H54 (cell line): ENCODE results near the gene S1PR3.

Experiments used
- DNase-seq: peaks from one replicate; pipeline ENCODE4 v3.0.0; 2011; ENCODE audit warnings: low spot score, mixed read lengths; ENCODE audit not compliant: insufficient read length
- FAIRE-seq: peaks from 3 replicates; lab custom pipeline; 2011; peaks lifted over from hg19 to GRCh38; lab: Jason Lieb, UNC
- POLR2A ChIP-seq: IDR thresholded peaks from 2 replicates; pipeline ENCODE4 v1.6.1; 2011; ENCODE audit warnings: low read depth, mild to moderate bottlenecking, low read length

S1PR3 gene

GRCh38 chr9:88976890-88977257 is 14.4 kb upstream of the S1PR3 start:
- DNase-seq (no peak), FAIRE-seq (no peak)
- no peak for TF ChIP-seq POLR2A

- no peak for TF ChIP-seq POLR2A
- DNase-seq (no peak), FAIRE-seq (no peak)
Observed at GRCh38 chr9:88978034-88978433, 13.2 kb upstream of the S1PR3 start.

DNA sequence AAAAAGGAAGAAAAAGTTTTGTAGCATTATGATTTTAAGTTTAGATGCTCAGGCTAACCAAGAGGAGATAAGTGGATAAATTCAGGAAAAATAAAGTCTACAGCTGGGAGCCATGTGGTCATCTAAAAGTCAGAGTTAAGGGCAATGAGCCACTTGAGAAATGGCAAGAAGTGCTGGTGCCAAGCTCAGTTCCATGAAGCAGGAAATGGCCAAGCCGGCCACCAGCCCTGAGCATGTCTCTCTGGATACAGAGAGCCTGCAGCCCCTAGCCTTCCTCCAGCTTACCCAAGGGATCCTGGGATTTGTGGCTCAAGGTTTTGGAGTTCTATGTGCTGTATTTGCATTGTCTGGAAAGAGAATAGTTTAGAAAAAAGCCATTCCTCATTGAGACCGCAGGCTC is 12.2 kb upstream of the S1PR3 start:
- no peak for DNase-seq
- TF ChIP-seq POLR2A = no peak
- FAIRE-seq = no peak

- FAIRE-seq (no peak), DNase-seq (no peak)
- no peak for TF ChIP-seq POLR2A
Observed at GRCh38 chr9:88979791-88980190, 11.5 kb upstream of the S1PR3 start.

DNA sequence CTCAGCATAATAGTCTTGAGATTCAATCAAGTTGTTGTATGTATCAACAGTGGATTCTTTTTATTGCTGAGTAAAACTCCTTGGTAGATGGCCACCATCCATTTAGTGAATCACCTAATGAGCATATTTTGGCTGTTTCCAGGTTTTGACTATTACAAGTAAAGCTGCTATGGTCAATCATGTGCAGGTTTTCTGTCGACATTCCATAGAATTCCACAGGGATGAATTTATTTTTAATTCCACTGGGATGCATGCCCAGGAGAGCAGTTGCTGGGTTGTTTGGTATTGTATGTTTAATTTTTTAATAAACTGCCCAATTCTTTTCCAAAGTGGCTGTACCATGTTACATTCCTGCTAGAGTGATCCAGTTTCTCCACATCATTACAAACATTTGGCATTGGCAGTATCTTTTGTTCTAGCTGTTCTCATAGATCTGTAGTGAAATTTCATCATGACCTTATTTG is 10.5 kb upstream of the S1PR3 start:
- DNase-seq = no peak
- no peak for TF ChIP-seq POLR2A
- FAIRE-seq = no peak

- no peak for DNase-seq
- no peak for TF ChIP-seq POLR2A
- no peak for FAIRE-seq
Observed at GRCh38 chr9:88983865-88984542, 7.3 kb upstream of the S1PR3 start.

DNA sequence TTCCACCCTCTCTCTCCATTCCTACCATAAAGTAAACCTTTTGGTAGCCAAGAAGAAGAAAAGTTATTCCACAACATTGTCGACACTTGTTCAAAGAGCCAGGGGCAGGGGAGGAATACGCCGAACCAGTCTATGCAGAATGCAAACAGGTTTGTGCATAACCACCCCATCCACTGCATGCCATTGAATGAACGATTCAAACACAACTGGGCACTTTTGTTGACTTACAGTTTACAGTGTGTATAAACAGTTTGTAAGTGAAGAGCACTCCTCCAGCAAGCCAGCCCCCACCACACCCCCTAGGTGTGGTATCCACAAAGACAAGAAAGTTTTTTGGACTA is 6.8 kb upstream of the S1PR3 start:
- no peak for TF ChIP-seq POLR2A
- DNase-seq = no peak
- no peak for FAIRE-seq

DNA sequence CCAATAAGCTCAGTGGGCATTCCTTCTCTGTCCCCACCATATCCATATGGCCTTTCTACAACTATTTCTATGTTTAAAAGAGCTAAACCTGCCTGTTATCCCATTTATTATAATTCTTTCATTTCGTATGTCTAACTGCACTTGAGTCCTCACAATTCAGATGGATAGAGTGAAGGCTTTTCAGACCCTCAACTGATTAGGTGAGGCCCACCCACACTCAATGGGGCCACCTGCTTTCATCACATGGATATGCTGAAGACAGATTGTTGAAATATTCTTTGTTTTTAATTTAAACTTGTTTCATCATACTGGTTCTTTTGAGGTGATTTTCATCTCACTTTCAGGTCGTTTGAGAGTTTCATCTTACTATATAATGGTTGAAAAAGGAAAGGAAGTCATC is 5.7 kb upstream of the S1PR3 start:
- DNase-seq = no peak
- TF ChIP-seq POLR2A = no peak
- FAIRE-seq = no peak

DNA sequence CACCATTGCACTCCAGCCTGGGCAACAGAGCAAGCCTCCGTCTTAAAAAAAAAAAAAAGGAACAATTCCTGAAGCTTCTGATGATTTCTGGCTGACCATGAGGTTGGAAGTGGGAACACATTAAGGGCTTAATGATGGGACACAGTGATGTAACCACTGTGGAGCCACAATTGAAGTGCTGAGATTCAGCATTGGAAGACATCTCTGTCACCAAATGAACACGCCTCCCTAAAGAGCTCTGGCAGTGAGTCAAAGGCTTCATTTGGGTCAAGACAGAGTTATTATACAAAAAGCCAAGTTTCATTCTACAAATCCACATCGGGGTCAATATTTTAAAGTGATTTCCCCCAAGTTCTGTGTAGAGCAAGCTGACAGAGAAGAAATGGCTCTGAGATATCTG is 4.5 kb upstream of the S1PR3 start:
- no peak for DNase-seq
- no peak for TF ChIP-seq POLR2A
- no peak for FAIRE-seq

- FAIRE-seq (no peak), DNase-seq (no peak)
- no peak for TF ChIP-seq POLR2A
Observed at GRCh38 chr9:88987661-88988060, 3.6 kb upstream of the S1PR3 start.

DNA sequence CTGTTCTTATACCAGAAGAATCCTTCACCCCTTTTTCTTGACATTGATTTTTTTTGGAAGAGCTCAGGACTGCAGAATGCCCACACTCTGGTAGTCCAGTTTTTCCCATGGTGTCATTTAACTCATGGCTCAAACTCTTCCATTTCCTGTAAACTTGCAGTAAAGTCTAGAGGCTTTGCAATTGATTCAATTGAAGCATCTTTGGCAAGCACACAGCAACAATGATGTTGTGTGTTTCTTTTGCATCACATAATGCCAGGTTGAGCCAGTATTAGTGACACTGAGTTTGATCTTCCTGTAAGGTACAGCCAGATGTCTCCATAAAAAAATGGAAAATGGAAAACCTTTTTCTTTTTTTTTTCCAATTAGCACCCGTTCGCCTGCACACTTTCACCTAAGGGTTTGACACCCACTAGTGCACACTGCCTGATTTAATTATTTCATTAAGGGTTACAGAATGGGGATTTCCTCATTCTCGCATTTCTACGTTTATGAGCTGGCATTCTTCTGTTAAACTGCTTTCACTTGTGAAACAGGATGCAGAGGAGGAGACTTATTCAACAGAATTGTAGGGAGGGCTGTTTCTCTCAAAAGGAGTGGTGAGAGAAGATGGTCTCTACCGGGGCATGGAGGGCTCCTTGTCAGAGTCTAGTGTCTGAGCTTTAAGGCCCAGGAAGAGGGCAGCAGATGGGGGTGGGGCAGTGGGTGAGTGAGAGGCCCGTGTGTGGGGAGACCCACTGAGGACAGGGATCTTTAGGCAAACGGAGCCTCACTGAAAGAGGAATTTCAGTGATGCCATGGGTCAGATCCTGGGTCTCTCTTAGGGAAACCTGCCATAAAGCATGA is 2.2 kb upstream of the S1PR3 start:
- FAIRE-seq = no peak
- DNase-seq = peak; percentile 60
- no peak for TF ChIP-seq POLR2A

DNA sequence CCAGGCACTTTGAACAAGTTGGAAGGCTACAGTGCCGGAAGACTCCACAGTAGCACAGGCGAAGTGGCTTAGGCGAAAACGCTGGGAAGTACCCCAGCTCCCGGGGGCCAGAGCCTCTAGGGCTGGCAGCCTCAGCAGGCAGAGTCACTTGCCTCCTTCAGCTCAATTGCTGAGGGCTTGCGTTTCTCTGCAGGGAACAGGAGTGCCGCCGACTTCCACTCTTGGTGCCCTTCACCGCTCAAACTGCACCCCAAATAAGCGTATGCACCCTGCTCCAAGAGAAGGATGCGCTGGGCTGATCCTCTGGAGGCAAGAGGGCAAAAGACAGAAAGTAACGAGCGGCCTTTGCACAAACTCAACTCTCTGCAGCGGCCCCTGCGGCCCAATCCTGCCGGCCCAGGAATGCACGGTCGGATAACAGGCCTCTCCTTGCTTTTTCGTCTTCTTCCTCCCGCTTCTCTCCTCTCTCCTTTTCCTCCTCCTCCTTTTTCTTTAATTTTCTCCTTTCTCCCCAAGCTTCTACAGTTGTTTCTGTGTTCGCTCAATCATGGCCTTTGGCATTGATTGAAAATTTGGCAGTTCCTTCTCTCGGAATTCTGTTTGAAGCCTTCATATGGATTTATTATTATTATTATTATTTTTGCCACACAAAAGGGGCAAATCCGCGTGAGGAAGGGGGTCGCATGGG is 1.1 kb upstream of the S1PR3 start:
- TF ChIP-seq POLR2A = no peak
- DNase-seq = no peak
- FAIRE-seq = no peak

GRCh38 chr9:88990729-88991065 is 571 bp upstream of the S1PR3 start:
- no peak for TF ChIP-seq POLR2A
- FAIRE-seq (no peak), DNase-seq (no peak)

DNA sequence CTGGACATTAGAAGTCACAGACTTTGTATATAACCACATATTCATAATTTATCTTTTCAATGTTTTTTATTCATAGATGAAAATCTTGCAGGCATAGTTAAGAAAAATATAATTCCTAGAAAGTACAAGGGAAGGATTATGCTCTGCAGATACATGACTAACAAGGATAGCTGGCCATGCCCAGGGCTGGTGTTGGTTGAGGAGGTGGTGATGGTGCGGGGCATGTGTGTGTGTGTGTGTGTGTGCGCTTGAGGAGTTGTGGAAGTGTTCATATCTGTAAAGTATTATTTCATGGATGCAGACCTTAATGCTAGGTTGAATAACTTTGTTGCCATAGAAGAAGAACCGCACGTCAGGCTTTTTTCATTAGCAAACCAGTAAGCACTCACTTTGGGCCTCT is 1.3 kb downstream of the S1PR3 start:
- no peak for DNase-seq
- no peak for FAIRE-seq
- no peak for TF ChIP-seq POLR2A

DNA sequence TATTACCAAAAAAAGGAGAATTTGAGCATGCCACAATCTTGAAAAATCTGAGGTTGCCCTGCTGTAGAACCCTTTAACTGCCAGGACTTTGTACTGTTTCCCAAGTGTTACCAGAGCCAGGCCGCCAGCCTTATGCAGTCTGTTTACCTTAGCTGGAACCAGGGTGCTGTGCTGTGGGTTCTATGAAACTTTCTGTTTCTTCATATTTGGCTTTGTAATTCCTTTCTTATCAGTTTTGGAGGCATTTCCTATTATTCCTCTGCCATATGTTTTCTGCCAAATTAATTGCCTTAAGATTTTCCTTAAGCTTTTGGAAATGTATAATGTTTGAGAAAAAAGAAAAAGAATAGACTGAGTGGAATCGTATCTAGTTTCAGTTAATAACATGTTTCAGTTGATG is 2.1 kb downstream of the S1PR3 start:
- no peak for TF ChIP-seq POLR2A
- FAIRE-seq = no peak
- DNase-seq = no peak
